Epithelial cell of esophagus (primary cell): ENCODE results near the gene TTC39C.

Source experiments
- DNase-seq: peaks from one replicate; pipeline ENCODE4 v3.0.0; 2010; ENCODE audit warnings: low read depth
- H3K4me3 ChIP-seq: 2 replicates; pipeline ENCODE4 v1.5.1; 2011; ENCODE audit warnings: mild to moderate bottlenecking, low read length, control low read depth
- TF ChIP-seq, protein P1 (sequence below): IDR thresholded peaks from 2 replicates; pipeline ENCODE4 v1.5.1; 2011; ENCODE audit warnings: low read depth, mild to moderate bottlenecking, low read length, control low read depth, inconsistent platforms; ENCODE audit not compliant: insufficient read depth; ENCODE audit errors: missing control alignments

Gene TTC39C

DNA sequence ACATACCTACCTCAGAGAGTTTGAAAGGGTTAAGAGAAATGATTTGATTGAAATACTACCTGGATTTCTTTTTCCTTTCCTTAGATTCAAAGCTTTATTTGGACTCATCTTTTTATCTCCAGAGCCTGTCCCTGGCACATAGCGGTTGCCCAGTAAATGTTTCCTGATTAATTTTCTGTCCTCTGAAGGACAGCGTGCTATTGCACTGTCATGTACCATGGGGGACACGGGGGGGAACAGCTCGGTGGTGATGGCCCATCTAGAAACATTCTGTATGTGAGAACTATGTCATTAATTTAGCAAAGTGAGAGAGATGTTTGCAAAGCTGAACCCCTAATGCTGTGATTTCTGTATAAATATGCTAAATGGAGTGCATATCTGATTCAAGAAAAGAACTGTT lies 97.9 kb downstream of the TTC39C start:
- TF ChIP-seq, protein P1, sequence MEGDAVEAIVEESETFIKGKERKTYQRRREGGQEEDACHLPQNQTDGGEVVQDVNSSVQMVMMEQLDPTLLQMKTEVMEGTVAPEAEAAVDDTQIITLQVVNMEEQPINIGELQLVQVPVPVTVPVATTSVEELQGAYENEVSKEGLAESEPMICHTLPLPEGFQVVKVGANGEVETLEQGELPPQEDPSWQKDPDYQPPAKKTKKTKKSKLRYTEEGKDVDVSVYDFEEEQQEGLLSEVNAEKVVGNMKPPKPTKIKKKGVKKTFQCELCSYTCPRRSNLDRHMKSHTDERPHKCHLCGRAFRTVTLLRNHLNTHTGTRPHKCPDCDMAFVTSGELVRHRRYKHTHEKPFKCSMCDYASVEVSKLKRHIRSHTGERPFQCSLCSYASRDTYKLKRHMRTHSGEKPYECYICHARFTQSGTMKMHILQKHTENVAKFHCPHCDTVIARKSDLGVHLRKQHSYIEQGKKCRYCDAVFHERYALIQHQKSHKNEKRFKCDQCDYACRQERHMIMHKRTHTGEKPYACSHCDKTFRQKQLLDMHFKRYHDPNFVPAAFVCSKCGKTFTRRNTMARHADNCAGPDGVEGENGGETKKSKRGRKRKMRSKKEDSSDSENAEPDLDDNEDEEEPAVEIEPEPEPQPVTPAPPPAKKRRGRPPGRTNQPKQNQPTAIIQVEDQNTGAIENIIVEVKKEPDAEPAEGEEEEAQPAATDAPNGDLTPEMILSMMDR, result no peak
- DNase-seq, result no peak
- H3K4me3 ChIP-seq, result no peak overlapping the region

- TF ChIP-seq, protein P1, result no peak
- DNase-seq, result peak; percentile 67
- no peak overlapping the region for H3K4me3 ChIP-seq
These were observed 98.5 kb downstream of the TTC39C start for GRCh38 chr18:24112874-24113615.

DNA sequence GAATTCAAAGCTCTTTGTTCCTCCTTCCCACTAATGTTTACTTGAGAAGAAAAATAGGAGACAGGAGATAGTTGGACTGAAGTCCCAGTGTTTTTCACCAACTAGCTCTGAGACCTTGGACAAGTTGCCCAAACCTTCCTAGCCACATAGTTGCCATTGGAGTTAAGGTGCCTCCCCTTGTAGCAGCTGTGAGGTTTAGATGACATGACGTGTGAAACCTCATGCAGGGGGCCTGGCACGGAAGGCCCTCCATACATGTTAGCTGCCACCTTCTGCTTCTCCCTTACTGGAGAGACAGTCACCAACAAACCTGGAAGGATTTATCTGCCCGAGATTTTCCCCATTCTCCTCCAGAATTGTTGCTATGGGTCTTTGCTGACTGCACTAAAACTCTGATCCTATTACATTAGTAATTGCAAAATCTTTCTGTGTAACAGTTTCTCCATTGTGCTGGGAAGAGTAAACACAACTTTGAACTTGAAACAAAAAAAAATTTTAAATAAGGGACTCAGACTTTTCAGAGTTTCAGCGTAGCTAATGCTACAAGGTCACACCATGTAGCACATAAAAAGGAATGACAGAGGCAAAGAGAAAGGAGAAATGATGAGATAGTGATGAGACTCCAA lies 100.5 kb downstream of the TTC39C start:
- TF ChIP-seq, protein P1, result no peak
- no peak for DNase-seq
- no peak overlapping the region for H3K4me3 ChIP-seq

GRCh38 chr18:24115628-24116027 lies 101.1 kb downstream of the TTC39C start:
- DNase-seq, result no peak
- TF ChIP-seq, protein P1, result no peak
- H3K4me3 ChIP-seq, result no peak overlapping the region

DNA sequence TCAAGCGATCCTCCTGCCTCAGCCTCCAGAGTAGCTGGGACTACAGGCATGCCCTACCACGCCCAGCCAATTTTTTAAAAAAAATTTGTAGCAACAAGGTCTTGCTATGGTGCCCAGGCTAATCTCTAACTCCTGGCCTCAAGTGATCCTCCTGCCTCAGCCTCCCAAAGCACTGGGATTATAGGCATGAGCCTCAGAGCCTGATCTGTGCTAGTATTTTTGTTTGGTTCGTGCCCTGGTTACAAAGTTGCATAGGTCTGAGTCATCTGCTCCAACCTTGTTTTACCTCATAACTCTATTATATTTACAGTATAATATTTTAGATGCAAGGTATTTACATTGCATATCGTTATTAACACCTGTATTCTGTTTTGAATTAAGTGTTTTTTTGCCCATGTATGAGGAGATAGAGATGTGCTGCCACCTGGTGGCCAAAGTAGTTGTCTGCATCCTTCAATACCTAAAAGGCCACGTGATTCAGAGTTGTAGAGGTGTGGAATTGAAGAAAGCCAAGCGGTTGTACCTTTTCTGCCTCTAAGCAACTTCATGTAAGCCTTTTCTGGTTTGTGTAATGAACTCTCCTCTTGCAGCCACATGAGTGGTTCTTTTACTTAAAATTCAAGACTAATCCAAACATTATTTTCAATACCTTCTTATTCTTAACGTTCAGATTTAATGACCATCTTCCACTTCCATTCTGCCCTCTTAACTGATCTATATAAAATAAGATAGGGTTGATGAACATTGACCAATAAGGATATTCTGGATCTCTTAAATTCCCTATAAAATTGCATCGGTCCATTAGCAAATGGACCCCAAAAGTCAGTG lies 104.4 kb downstream of the TTC39C start:
- TF ChIP-seq, protein P1, result peak; percentile 82
- no peak overlapping the region for H3K4me3 ChIP-seq
- peak; percentile 83 for DNase-seq

DNA sequence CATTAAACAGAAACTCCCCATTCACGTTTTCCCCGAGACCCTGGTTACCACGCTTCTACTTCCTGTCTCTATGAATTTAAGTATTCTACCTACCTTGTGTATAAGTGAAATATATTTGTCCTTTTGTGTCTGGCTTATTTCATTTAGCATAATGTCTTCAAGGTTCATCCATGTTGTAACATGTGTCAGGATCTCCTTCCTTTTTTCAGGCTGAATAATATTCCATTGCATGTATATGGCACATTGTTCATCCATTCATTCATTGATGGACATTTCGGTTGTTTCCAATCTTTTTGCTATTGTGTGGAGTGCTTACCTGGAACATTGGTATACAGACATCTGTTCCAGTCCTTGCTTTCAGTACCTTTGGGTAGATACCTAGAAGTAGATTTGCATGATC lies 106.1 kb downstream of the TTC39C start:
- TF ChIP-seq, protein P1, result no peak
- no peak for DNase-seq
- H3K4me3 ChIP-seq, result no peak overlapping the region
